ENCODE data around the gene MICAL3.

DNA sequence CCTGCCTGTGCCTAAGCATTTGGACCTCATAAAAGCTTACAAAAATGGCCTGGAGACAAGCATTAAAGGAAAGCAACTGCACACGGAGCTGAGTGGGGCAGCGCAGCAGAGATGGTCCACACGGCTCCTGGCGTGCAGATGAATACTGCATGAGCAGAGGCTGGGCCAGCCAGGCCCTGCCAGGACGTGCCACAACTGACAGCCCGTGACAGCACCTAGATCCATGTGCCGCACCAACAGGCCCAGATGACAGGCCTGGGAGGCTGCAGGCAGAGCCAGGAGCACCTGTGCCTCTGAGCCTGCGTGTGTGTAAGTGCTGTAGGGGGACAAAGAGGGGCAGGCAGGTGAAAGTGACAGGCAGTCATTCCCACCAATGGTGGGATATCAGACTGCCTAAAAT, 33.4 kb downstream of the MICAL3 start:
- TF ChIP-seq, protein P1, sequence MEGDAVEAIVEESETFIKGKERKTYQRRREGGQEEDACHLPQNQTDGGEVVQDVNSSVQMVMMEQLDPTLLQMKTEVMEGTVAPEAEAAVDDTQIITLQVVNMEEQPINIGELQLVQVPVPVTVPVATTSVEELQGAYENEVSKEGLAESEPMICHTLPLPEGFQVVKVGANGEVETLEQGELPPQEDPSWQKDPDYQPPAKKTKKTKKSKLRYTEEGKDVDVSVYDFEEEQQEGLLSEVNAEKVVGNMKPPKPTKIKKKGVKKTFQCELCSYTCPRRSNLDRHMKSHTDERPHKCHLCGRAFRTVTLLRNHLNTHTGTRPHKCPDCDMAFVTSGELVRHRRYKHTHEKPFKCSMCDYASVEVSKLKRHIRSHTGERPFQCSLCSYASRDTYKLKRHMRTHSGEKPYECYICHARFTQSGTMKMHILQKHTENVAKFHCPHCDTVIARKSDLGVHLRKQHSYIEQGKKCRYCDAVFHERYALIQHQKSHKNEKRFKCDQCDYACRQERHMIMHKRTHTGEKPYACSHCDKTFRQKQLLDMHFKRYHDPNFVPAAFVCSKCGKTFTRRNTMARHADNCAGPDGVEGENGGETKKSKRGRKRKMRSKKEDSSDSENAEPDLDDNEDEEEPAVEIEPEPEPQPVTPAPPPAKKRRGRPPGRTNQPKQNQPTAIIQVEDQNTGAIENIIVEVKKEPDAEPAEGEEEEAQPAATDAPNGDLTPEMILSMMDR (IDR thresholded peaks at IDR 0.05) = no peak
- TF ChIP-seq ZFX (IDR thresholded peaks at IDR 0.05; ENCODE audit: borderline replicate concordance) = no peak
